HEK293 (cell line): ENCODE data around the gene HDHD3.
"Not testable (repeated sequence)": the region's sequence is repeated elsewhere in the genome, so short reads cannot be mapped to it uniquely, and the experiment has no call there.

Experiments used
- CTCF ChIA-PET: fragments of 350-600 bp; formaldehyde crosslinking; extraction: SDS; loops from one replicate; lab custom pipeline; 2021; ENCODE audit warnings: antibody characterized with exemption; lab: Yijun Ruan, JAX
- POLR2A ChIA-PET: fragments of 300-600 bp; formaldehyde crosslinking; extraction: SDS; loops from one replicate; lab custom pipeline; 2020; ENCODE audit warnings: antibody characterized with exemption, inconsistent platforms; lab: Yijun Ruan, JAX
- H3K27ac ChIP-seq: fragments of 200-500 bp; sonication (Bioruptor generic); 2 replicates; pipeline ENCODE4 v1.5.1; 2014; ENCODE audit warnings: low read depth, low read length, control low read depth, inconsistent platforms; ENCODE audit errors: extremely low read depth
- H3K36me3 ChIP-seq, 2 experiments: fragments of 200-500 bp in 1 of 2; sonication (Bioruptor generic) in 1 of 2; 1 replicate in 1 of 2; 2 replicates in 1 of 2; pipeline ENCODE4 v1.5.1; 2014 to 2017; ENCODE audit warnings: inconsistent platforms in 2 of 2, low read length in 2 of 2; ENCODE audit not compliant: control insufficient read depth in 2 of 2, insufficient read depth in 1 of 2
- H3K4me1 ChIP-seq: fragments of 200-500 bp; sonication (Bioruptor generic); 2 replicates; pipeline ENCODE4 v1.5.1; 2014; ENCODE audit warnings: mild to moderate bottlenecking, low read length, inconsistent platforms; ENCODE audit not compliant: control insufficient read depth, insufficient read depth
- H3K4me3 ChIP-seq: 2 replicates; pipeline ENCODE4 v1.5.1; 2011; ENCODE audit warnings: low read depth, mild to moderate bottlenecking, control low read depth, low read length, moderate library complexity
- H3K9me3 ChIP-seq: fragments of 200-500 bp; sonication (Bioruptor generic); 2 replicates; pipeline ENCODE4 v1.5.1; 2014; ENCODE audit warnings: low read depth, low read length, inconsistent platforms; ENCODE audit not compliant: control insufficient read depth, insufficient read depth
- SCRT1 ChIP-seq: fragments of 450-650 bp; formaldehyde crosslinking; IDR thresholded peaks from 2 replicates; pipeline ENCODE4 v1.5.1; 2016; ENCODE audit warnings: missing biosample characterization, missing genetic modification characterization, borderline replicate concordance
- WT1 ChIP-seq: fragments of 450-650 bp; formaldehyde crosslinking; IDR thresholded peaks from 2 replicates; pipeline ENCODE4 v1.5.1; 2016; ENCODE audit warnings: missing biosample characterization, missing genetic modification characterization
- ZBTB21 ChIP-seq: fragments of 450-650 bp; formaldehyde crosslinking; IDR thresholded peaks from 2 replicates; pipeline ENCODE4 v1.5.1; 2017; ENCODE audit warnings: missing biosample characterization, missing genetic modification characterization
- ZNF2 ChIP-seq: fragments of 450-650 bp; formaldehyde crosslinking; IDR thresholded peaks from 2 replicates; pipeline ENCODE4 v1.5.1; 2016; ENCODE audit warnings: missing biosample characterization, missing genetic modification characterization
- ZNF324 ChIP-seq: fragments of 450-650 bp; formaldehyde crosslinking; IDR thresholded peaks from 2 replicates; pipeline ENCODE4 v1.5.1; 2016; ENCODE audit warnings: missing biosample characterization, missing genetic modification characterization
- ZNF473 ChIP-seq: fragments of 450-650 bp; formaldehyde crosslinking; IDR thresholded peaks from 2 replicates; pipeline ENCODE4 v1.5.1; 2017; ENCODE audit warnings: missing biosample characterization, missing genetic modification characterization
- ZNF514 ChIP-seq: fragments of 450-650 bp; formaldehyde crosslinking; IDR thresholded peaks from 2 replicates; pipeline ENCODE4 v1.5.1; 2016; ENCODE audit warnings: missing biosample characterization, missing genetic modification characterization
- ZNF571 ChIP-seq: fragments of 450-650 bp; formaldehyde crosslinking; IDR thresholded peaks from 2 replicates; pipeline ENCODE4 v1.5.0; 2017; ENCODE audit warnings: missing biosample characterization, missing genetic modification characterization
- ZNF629 ChIP-seq: fragments of 450-650 bp; formaldehyde crosslinking; IDR thresholded peaks from 2 replicates; pipeline ENCODE4 v1.5.1; 2017; ENCODE audit warnings: missing biosample characterization, missing genetic modification characterization
- ZNF654 ChIP-seq: fragments of 450-650 bp; formaldehyde crosslinking; IDR thresholded peaks from 2 replicates; pipeline ENCODE4 v1.5.1; 2016; ENCODE audit warnings: low read depth, missing biosample characterization, missing genetic modification characterization
- ZNF660 ChIP-seq: fragments of 450-650 bp; IDR thresholded peaks from 2 replicates; pipeline ENCODE4 v1.5.1; 2018; ENCODE audit warnings: missing biosample characterization, mild to moderate bottlenecking, missing genetic modification characterization
- TF ChIP-seq, protein P1 (sequence below): fragments of 450-650 bp; formaldehyde crosslinking; IDR thresholded peaks from 2 replicates; pipeline ENCODE4 v1.5.1; 2016; ENCODE audit warnings: missing biosample characterization, missing genetic modification characterization
- TF ChIP-seq, protein P2 (sequence below): fragments of 450-650 bp; formaldehyde crosslinking; IDR thresholded peaks from 2 replicates; pipeline ENCODE4 v1.5.1; 2016; ENCODE audit warnings: missing biosample characterization, missing genetic modification characterization

Gene HDHD3

DNA sequence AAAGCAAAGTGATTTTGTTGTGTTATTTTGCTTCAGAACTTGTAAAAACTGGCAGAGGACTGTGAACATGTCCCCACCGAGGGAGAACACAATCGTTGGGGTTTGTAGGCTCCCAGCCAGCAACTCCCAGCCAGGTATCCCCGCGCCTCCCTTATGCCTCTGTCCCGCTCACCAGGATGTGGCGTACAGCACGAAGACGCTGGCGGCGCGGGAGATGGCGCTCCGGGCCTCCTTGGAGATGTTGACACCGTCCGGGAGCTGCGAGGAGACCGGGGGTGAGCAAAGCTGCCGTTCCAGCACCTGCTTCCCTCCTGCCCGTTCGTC lies 33.1 kb upstream of the HDHD3 start:
- TF ChIP-seq ZNF514 (tag by site-specific recombination): no peak
- TF ChIP-seq, protein P1, sequence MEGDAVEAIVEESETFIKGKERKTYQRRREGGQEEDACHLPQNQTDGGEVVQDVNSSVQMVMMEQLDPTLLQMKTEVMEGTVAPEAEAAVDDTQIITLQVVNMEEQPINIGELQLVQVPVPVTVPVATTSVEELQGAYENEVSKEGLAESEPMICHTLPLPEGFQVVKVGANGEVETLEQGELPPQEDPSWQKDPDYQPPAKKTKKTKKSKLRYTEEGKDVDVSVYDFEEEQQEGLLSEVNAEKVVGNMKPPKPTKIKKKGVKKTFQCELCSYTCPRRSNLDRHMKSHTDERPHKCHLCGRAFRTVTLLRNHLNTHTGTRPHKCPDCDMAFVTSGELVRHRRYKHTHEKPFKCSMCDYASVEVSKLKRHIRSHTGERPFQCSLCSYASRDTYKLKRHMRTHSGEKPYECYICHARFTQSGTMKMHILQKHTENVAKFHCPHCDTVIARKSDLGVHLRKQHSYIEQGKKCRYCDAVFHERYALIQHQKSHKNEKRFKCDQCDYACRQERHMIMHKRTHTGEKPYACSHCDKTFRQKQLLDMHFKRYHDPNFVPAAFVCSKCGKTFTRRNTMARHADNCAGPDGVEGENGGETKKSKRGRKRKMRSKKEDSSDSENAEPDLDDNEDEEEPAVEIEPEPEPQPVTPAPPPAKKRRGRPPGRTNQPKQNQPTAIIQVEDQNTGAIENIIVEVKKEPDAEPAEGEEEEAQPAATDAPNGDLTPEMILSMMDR (tag by site-specific recombination): peak; percentile 32; the same call in 1 of the 2 replicates
- peak overlapping the region; percentile 67 for H3K27ac ChIP-seq
- ChIA-PET POLR2A (interaction anchor here (0.7 to 4.0 kb wide), 25 partner anchors 8 to 213 kb away, joined by 3 to 44 read pairs (median 4); partner anchors contain the start of genes ALAD, CDC26, FKBP15 and HDHD3), CTCF (interaction anchor here (0.6 to 2.1 kb wide), 12 partner anchors 8 to 251 kb away, joined by 3 to 14 read pairs (median 3); partner anchors contain the start of genes ALAD and WDR31)
- H3K4me3 ChIP-seq: peak overlapping the region; percentile 62
- peaks cover 13 to 28% of the 10 kb centered on the region in 2 experiments for H3K36me3 ChIP-seq
- H3K4me1 ChIP-seq: peaks cover 6% of the 10 kb centered on the region; the same call in 1 of the 2 replicates
- no peaks in the 10 kb centered on the region for H3K9me3 ChIP-seq

DNA sequence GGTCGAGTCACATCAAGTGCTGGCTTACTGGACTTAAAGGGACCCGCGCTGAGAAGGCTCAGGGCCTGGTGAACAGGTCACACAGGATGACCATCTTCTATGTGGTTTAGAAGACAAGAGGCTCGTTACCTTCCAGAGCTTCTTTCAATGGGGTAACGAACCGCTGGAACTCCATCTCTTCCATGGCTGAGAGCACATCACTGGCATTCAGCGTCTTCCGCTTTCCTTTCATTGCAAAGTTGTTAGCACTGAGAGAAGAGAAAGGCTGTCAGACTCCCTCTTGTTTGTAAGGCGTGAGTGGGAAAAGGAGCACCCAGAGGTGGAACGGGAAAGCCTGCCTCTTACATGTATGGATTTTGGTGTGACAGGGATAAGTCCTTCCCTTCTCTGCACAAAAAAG lies 32.7 kb upstream of the HDHD3 start:
- ChIA-PET CTCF (interaction anchor here (0.7 to 2.1 kb wide), 12 partner anchors 8 to 287 kb away, joined by 3 to 14 read pairs (median 3); partner anchors contain the start of genes ALAD and WDR31), POLR2A (interaction anchor here (0.7 to 4.0 kb wide), 19 partner anchors 8 to 213 kb away, joined by 3 to 44 read pairs (median 5); partner anchors contain the start of genes ALAD, CDC26, FKBP15 and HDHD3)
- peaks cover 6% of the 10 kb centered on the region; the same call in 1 of the 2 replicates for H3K4me1 ChIP-seq
- no peaks in the 10 kb centered on the region for H3K9me3 ChIP-seq
- H3K27ac ChIP-seq: peak overlapping the region; percentile 67
- H3K4me3 ChIP-seq: peak overlapping the region; percentile 62
- peaks cover 13 to 28% of the 10 kb centered on the region in 2 experiments for H3K36me3 ChIP-seq
- TF ChIP-seq ZNF324 (tag by site-specific recombination): no peak
- TF ChIP-seq WT1: no peak
- TF ChIP-seq ZNF571 (tag by site-specific recombination): no peak
- no peak for TF ChIP-seq ZNF473
- TF ChIP-seq, protein P2, sequence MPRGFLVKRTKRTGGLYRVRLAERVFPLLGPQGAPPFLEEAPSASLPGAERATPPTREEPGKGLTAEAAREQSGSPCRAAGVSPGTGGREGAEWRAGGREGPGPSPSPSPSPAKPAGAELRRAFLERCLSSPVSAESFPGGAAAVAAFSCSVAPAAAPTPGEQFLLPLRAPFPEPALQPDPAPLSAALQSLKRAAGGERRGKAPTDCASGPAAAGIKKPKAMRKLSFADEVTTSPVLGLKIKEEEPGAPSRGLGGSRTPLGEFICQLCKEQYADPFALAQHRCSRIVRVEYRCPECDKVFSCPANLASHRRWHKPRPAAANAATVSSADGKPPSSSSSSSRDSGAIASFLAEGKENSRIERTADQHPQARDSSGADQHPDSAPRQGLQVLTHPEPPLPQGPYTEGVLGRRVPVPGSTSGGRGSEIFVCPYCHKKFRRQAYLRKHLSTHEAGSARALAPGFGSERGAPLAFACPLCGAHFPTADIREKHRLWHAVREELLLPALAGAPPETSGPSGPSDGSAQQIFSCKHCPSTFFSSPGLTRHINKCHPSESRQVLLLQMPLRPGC: no peak
- no peak for TF ChIP-seq ZBTB21 (tag by site-specific recombination)
- TF ChIP-seq SCRT1 (tag by site-specific recombination): no peak

DNA sequence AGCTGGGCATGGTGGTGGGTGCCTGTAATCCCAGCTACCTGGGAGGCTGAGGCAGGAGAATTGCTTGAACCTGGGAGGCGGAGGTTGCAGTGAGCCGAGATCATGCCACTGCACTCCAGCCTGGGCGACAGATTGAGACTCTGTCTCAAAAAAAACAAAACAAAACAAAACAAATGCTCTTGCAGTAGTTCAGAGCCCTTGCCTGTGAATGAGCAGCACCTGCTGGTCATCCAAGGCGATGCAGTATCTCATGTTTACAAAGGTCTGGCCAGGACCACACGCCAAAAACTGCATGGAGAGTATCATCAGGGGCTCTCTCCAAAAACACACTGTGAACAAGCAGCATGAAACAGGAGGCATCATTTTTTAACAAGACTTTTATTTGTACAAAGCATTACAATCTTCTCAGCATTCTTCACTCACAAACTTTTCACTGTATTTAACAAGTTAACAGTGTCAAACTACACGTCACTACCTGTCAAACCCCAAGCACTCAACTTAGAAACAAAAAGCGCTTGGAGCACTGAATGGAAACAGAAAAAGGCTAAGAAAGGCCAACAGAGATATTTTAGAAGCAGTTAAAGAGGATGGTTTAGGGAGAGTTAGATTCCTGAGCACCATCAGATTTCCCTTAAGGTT lies 30.2 kb upstream of the HDHD3 start:
- ChIA-PET CTCF (interaction anchor here (0.6 to 2.0 kb wide), 11 partner anchors 12 to 248 kb away, joined by 3 to 11 read pairs (median 3); partner anchors contain the start of genes CDC26 and PRPF4), POLR2A (interaction anchor here (0.7 kb wide), 1 partner anchor 41 kb away, joined by 6 read pairs; no protein-coding TSS in a partner anchor)
- not testable (repeated sequence) for H3K4me1 ChIP-seq, H3K27ac ChIP-seq, H3K4me3 ChIP-seq, H3K9me3 ChIP-seq
- TF ChIP-seq, protein P1 (tag by site-specific recombination): 0 out of 2 replicates have a peak, but pooled peaks have one; percentile 61
- 0 out of 2 replicates have a peak, but pooled peaks have one; percentile 35 for TF ChIP-seq ZNF660
- TF ChIP-seq ZNF2 (tag by site-specific recombination): peak; percentile 31; the same call in 1 of the 2 replicates
- TF ChIP-seq ZNF629 (tag by site-specific recombination): 0 out of 2 replicates have a peak, but pooled peaks have one; percentile 18
- peak; percentile 80 for TF ChIP-seq ZNF654
- peaks cover 13 to 28% of the 10 kb centered on the region in 2 experiments for H3K36me3 ChIP-seq
